GM21529 (cell line): Measurements from ENCODE around the gene GPATCH8.
"Not testable (repeated sequence)": the region's sequence is repeated elsewhere in the genome, so short reads cannot be mapped to it uniquely, and the experiment has no call there.

Experiments used
- ATAC-seq: cut with Tn5 transposase; IDR thresholded peaks from one replicate; pipeline ENCODE4 v1.9.1; 2021; ENCODE audit not compliant: unreplicated experiment

Gene GPATCH8

GRCh38 chr17:44378171-44378705, 125.0 kb downstream of the GPATCH8 start:
- ATAC-seq, result no peak

- no peak for ATAC-seq
These were observed 126.4 kb downstream of the GPATCH8 start for GRCh38 chr17:44376779-44377178.

GRCh38 chr17:44376124-44376523, 127.1 kb downstream of the GPATCH8 start:
- ATAC-seq, result no peak

GRCh38 chr17:44375196-44376017, 127.8 kb downstream of the GPATCH8 start:
- no peak for ATAC-seq

- no peak for ATAC-seq
These were observed 128.7 kb downstream of the GPATCH8 start for GRCh38 chr17:44374306-44375195.

GRCh38 chr17:44372036-44372435, 131.2 kb downstream of the GPATCH8 start:
- ATAC-seq, result no peak

- not testable (repeated sequence) for ATAC-seq
These were observed 133.7 kb downstream of the GPATCH8 start for GRCh38 chr17:44369414-44370023.

- not testable (repeated sequence) for ATAC-seq
These were observed 134.6 kb downstream of the GPATCH8 start for GRCh38 chr17:44368391-44369243.

GRCh38 chr17:44367231-44367979, 135.8 kb downstream of the GPATCH8 start:
- no peak for ATAC-seq

GRCh38 chr17:44365051-44365450, 138.2 kb downstream of the GPATCH8 start:
- not testable (repeated sequence) for ATAC-seq

GRCh38 chr17:44363613-44364159, 139.5 kb downstream of the GPATCH8 start, which contains the start of gene FAM171A2:
FAM171A2 (minus strand) TSS chr17:44363853; CDS start chr17:44363714, 139 bp downstream.
- no peak for ATAC-seq

GRCh38 chr17:44362949-44363612, 140.1 kb downstream of the GPATCH8 start:
- ATAC-seq, result no peak

- ATAC-seq, result no peak
These were observed 140.7 kb downstream of the GPATCH8 start for GRCh38 chr17:44362459-44362948.

- no peak for ATAC-seq
These were observed 141.6 kb downstream of the GPATCH8 start for GRCh38 chr17:44361292-44362260.

- no peak for ATAC-seq
These were observed 142.4 kb downstream of the GPATCH8 start for GRCh38 chr17:44360826-44361225.

GRCh38 chr17:44360144-44360533, 143.1 kb downstream of the GPATCH8 start:
- no peak for ATAC-seq

- ATAC-seq, result no peak
These were observed 143.6 kb downstream of the GPATCH8 start for GRCh38 chr17:44359458-44360143.
